GM19035 (cell line): Measurements from ENCODE around the gene FOXL1.

Experiments
- ATAC-seq: cut with Tn5 transposase; IDR thresholded peaks from one replicate; pipeline ENCODE4 v1.9.1; 2021; ENCODE audit not compliant: unreplicated experiment

FOXL1 gene

DNA sequence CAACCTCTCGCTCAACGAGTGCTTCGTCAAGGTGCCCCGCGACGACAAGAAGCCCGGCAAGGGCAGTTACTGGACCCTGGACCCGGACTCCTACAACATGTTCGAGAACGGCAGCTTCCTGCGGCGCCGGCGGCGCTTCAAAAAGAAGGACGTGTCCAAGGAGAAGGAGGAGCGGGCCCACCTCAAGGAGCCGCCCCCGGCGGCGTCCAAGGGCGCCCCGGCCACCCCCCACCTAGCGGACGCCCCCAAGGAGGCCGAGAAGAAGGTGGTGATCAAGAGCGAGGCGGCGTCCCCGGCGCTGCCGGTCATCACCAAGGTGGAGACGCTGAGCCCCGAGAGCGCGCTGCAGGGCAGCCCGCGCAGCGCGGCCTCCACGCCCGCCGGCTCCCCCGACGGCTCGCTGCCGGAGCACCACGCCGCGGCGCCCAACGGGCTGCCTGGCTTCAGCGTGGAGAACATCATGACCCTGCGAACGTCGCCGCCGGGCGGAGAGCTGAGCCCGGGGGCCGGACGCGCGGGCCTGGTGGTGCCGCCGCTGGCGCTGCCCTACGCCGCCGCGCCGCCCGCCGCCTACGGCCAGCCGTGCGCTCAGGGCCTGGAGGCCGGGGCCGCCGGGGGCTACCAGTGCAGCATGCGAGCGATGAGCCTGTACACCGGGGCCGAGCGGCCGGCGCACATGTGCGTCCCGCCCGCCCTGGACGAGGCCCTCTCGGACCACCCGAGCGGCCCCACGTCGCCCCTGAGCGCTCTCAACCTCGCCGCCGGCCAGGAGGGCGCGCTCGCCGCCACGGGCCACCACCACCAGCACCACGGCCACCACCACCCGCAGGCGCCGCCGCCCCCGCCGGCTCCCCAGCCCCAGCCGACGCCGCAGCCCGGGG, 10.4 kb upstream of the FOXL1 start:
- no peak for ATAC-seq

DNA sequence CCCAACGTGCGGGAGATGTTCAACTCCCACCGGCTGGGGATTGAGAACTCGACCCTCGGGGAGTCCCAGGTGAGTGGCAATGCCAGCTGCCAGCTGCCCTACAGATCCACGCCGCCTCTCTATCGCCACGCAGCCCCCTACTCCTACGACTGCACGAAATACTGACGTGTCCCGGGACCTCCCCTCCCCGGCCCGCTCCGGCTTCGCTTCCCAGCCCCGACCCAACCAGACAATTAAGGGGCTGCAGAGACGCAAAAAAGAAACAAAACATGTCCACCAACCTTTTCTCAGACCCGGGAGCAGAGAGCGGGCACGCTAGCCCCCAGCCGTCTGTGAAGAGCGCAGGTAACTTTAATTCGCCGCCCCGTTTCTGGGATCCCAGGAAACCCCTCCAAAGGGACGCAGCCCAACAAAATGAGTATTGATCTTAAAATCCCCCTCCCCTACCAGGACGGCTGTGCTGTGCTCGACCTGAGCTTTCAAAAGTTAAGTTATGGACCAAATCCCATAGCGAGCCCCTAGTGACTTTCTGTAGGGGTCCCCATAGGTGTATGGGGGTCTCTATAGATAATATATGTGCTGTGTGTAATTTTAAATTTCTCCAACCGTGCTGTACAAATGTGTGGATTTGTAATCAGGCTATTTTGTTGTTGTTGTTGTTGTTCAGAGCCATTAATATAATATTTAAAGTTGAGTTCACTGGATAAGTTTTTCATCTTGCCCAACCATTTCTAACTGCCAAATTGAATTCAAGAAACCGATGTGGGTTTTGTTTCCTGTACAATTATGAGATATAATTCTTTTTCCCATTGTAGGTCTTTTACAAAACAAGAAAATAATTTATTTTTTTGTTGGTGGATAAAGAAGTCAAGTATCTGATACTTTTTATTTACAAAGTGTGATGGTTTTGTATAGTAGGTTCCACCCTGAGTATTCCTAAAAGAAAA, 9.4 kb upstream of the FOXL1 start:
- ATAC-seq = no peak

DNA sequence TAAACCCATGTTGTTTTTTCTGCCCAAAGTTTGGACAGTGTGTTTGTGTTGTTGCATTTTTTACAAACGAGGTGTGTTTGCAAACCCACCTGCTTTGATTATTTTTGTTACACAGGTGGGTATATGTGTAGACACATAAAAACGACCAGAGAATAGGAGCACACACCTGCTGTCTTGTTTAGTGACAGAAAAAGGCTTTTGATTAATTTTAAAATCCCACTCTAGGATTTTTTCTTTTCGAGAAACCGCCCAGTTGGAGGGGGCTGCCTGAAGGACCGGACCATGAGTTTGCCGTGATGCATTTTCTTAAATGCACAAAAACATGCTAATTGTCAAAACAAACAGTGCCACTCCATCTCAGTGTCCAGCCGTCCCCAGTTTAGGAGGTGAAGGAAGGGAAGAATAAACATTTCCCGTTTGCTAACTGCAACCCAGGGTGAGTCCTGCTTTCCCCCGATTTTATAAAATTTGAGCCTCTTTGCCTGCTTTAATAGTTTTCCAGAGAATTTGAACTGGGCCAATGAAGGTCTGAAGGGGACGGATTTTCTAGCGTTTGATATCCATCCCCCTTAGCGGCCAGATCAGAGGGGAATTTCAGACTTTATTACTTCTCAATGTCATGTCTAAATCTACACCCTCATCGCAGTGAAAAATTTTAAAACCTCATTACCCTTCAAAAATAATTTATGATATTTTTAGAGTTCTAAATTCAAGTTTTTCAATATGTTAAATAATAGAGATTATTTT, 8.5 kb upstream of the FOXL1 start:
- ATAC-seq = no peak

DNA sequence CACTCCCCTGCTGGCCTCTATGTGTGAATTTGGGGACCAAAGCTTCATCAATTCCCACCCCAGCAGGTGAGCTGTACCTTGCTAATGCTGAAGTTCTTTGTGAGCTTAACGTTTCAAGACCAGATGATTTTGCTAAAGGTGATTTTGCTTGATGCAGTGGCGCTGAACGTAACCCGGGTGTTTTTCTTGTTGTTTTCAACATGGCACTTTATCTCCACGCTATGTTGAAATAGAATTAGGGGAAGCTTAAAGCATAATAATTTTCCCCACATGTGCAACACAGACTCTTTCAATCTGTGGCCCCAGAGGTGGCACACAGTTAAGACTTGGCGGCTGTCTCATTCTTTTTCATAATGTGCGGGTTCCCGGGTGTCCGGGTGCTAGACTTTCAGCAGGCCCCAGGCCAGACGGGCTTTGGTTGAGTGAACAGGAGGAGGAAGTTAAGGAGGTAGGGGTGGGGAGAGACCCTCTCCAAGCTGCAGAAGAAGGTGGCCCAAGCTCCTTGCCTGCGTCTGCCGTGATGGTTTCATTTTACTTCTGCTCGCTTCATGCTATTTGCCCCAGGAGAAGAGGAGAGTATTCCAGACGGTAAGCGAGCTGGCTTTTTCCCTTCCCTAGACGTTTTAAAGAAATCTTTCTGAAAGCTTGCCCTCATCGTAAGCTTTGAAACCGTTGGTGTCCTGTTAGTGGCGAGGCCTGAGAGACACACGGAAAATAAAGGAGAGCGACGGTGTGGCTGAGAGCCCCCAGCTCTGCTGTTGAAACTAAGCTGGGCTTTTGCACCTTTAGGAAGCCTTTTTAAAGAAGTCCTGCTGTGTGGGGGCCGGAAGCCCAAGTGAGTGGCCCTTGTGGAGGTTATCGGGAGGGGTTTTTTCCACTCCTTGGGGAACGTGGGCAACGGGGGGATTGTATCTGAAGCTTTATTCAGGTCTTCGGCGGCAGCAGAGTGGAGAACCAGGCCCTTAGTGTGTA, 7.5 kb upstream of the FOXL1 start:
- no peak for ATAC-seq

DNA sequence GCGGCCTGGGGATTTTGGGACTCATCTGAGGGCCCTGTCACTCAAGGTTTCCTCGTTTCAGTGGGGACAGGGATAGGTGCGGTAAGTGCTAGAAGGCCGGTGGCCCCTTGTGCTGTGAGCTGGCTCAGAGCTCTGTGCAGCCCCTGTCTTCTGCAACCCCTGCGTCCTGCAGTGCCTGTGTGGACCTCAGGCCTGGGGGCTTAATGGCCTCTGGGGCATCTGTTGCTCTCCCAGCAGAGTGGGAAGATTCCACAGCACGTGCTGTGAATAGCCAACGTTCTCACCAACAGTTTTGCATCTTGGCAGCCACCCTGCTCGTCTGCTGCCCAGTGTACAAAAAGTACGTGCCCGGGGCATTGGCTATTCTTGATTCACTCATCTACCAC, 6.8 kb upstream of the FOXL1 start:
- no peak for ATAC-seq

DNA sequence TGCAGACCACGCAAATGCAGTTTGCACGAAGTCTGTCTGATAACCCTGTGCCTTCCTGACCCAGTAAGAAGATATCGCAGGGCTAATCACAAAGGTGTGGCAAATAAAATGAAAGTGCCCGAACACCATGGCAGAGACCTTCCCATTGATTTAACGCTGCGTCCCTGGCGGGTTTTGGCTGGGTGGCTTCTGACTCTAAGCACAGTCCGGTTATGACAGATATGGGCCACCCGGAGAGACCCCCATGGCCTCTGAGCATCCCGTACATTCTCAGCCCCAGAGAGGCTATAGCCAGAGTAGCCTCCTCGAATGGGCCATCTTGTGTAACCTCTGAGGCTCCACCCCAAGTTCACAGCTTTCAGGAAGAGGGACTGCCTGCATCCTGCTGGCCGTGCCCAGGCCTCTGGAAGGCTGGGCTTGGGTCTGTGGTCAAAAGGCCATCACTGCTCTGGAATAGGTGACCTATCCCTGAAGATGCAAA, 6.3 kb upstream of the FOXL1 start:
- ATAC-seq = no peak

DNA sequence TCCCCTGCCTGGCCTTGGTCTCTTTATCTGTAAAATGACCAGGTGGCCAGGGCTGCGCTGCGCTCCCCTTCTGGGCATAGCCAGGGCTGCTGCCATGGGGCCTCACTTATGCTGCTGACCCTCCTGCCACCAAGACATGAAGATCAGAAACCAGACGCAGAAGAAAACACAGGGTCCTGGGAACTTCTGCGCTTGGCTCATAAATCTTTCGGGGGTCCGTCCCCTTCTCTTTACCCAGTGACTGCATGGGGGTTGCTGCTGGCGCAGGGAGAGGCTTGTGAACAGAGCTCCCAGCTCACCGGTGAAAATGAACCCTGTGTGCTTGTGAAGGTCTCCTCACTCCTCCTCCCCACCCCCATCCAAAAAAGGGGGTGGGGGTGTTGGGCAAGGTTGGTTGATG, 5.7 kb upstream of the FOXL1 start:
- ATAC-seq = no peak

DNA sequence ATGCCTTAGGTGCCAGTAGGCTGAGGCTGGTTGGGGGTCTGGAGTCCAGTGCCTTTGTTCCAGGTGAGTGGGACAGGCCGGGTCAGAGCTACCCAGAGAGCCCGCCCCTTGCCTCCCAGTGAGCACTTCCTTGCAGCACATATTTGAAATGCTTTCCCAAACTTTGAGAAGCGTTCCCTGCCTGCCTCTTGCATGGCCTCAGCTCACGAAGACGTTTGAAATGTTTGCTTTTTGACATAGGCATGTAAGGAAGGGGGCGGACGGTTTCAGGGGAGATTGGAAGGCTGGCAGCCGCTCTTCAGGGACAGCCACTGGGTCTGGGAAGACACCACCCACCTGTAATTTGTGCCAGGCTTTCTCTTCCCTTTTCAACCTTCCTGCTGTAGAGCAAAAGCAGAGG, 5.1 kb upstream of the FOXL1 start:
- no peak for ATAC-seq

DNA sequence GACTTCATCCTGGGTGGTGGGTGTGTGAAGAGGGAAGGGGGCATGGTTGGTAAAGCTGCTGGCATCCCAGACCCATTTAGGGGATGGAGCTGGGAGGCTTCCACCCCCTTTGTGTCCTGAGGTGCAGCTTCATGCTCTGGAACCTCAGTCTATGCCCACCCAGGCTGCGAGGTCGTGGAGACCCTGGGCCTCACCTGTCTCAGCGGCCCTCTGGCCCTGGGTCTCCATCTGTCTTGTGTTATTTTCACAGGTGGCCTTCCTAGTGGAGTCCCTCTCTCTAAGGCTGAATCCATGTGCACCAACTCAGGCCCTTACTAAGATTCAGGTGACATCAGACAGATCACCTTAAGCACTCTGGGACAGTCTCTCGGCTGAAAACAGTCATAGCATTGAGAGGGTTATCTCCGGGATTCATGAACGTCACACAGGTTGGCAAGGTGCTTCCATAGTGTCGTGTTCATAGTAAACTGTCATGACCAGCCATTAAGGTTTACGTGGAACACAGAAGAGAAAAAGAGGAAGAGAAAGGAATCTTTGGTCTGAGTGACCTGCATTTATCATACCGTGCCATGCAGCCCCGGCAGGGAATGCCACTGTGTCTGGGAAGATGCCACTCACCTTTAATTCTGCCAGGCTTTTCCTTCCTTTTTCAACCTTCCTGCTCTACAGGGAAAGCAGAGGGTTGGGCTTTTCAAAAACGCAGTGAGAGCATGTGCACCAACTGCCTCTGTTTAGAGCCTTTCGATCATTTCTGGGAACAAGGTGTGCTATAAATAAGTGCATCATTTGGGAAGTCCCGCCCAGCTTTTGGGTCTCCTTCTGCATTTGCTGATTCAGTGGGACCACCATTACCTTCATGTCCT, 4.5 kb upstream of the FOXL1 start:
- ATAC-seq = no peak

DNA sequence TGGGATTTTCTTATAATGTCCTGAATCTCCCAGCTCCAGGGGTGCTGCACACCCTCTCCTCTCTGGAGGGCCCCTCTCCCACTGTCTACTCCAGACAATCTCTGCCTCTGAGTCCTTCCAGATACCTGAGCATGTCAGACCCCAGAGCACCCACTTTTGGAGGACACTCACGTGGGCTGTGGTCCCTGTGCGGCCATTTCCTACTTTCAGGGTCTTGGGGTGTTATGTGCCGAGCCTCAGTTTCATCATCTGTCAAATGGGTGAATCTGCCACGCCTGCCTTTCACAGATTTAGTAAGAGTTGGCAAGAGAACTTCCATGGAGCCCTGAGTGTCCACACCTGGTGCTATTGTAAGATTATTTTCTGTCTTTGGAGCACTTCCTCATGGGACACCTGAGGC, 3.7 kb upstream of the FOXL1 start:
- no peak for ATAC-seq

DNA sequence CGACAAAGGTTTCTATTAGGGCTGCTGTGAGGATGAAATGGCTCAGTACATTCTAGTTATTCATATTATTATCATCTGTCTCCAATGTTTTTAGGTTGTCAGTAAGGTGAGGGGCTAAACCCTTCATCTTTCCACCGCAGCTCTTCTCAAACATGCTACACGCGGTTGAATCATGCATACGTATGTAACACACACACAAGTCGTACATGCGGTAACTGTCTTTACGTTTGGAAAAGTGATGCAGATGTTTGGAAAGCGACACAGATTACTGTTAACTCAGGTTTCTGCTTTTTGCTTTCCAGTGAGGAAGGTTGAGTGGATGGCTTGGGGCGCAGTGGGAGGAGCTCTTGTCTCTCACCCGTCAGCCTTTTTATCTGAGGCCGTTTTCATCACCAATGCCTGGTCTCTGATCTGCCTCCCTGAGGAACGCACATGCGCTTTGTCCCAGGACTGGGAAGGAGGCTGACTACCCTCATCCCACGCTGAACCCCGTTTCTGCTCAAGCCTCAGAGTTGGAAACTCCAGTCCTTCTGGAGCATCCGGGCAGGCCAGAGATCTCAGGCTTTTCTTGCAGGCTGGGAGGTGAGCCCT, 3.2 kb upstream of the FOXL1 start:
- no peak for ATAC-seq

DNA sequence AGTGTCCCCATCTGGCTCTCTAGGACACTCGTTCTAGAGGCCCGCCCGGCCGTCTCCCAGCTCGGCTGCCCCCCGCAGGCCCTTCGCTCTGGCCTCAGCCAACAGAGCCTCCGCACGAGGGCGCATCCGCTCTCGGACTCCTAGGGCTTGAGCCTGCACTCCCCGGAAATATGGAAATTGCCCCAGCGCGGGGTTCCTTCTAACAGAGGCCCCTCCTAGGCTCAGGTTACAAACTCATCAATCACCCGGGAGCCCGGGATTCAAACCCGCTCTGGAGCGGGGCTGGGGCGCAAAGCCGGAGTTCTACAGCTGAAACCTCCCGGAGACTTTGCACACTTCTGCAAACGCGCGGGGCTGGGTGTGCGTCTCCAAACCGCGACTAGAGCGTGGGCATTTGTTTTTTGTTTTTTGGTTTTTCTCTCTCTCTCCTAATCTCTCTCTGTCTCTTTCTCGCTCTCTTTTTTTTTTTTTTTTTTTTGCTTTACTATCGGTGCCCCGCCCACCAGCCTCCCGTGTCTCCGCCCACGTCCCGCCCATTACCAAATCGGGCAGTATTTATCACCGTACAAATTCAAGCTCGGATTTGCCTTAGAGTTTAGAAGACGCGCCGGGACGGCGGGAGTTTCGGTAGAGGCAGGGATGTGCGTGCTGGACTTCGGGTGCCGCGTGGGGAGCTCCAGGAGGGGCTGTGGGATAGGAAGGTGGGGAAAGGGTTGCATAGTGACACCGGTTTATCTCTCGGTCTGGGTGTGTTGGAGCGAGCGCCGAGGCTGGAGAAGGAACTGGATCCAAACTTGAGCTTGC, 2.4 kb upstream of the FOXL1 start:
- no peak for ATAC-seq

DNA sequence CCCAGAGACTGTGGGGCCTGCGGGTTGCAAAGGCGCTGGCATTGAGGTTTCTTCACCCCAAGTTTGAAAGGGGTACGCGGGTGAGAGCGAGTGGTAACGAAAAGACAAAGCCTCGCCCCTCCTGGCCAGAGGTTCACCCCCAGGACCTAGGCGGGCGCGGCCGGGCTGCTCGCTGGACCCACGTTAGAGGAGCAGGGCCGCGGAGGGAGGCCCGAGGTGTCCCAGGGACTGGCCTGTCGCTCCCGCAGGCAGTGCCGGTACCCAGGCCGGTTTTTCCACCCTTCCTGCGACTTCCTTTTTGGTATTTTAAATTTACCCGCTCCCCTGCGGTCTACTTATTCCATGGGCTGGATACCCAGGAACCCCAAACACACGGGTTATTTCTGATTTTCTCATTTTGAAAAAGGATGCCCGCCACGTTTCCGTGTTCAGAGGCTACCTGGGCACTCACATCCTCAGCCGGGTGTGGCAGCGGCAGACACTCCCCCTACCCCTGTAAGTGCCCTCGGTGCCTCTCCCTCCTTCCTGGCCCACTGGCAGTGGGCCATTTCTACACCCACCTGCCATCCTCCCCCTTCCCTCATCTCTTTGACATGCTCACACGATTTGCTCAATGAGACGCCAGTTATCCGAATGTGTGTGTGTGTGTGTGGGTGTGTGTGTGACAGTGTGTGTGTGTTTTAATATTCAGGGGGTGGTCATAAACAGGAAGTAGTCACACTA, 1.6 kb upstream of the FOXL1 start:
- no peak for ATAC-seq

DNA sequence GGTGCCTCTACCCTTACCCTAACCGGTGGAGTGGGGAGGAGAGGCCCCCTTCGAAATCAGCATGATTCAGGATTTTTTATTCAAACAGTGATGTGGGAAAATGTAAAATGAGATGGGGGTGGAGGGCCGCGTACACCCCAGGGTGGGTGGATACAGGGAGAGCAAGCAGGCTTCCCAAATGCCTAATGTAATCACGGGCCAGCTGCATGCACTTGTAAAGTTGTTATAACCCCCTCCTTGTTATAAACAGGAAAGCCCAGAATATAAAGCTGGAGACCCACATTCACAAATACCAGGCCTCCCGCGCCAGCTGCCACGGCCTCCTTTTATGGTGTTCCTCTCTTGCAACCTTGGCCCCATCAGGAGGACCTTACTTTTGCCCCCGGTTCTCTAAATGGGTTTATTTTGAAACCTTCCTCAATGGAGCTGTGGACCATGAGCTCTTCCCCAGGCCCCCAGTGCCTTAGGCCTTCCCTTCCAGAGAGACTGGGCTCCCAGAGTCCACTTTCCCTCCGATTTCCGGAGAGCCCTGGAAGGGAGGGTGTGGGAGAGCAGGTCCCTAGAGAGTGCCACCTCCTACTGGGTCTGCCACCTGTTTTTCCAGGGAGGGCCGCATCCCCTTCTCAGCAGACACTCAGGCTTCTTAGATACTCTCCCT, 906 bp upstream of the FOXL1 start:
- ATAC-seq = no peak

DNA sequence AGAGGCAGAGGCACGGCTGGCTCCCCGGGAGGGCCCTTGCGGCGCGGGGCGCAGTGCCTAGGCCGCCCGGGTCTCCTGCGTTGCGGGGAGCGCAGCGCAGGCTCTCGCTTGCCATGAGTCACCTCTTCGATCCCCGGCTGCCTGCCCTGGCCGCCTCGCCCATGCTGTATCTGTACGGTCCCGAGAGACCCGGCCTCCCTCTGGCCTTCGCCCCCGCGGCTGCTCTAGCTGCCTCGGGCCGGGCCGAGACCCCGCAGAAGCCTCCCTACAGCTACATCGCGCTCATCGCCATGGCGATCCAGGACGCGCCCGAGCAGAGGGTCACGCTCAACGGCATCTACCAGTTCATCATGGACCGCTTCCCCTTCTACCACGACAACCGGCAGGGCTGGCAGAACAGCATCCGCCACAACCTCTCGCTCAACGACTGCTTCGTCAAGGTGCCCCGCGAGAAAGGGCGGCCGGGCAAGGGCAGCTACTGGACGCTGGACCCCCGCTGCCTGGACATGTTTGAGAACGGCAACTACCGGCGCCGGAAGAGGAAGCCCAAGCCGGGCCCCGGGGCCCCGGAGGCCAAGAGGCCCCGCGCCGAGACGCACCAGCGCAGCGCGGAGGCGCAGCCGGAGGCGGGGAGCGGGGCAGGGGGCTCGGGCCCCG, 390 bp downstream of the FOXL1 start:
- ATAC-seq = no peak
